ENCODE results near the gene ARNT2. TPM values are rescaled to one million over a fixed set of nuclear protein-coding genes. Genes with fewer than 3 reads are reported as not detected.

Gene ARNT2
- total RNA-seq, 1 donor from 2014 or later, result 8.1 TPM

- Histone ChIP-seq H3K4me1 (no peaks in the 10 kb centered on the region), H3K27me3 (no peaks in the 10 kb centered on the region), H3K4me3 (no peak overlapping the region), H3K36me3 (no peaks in the 10 kb centered on the region), H3K9me3 (no peaks in the 10 kb centered on the region), H3K27ac (no peak overlapping the region)
- intact Hi-C loops (cut with DNase I), result loop anchor here (5.0 kb wide), 1 partner anchor 34 kb away; no protein-coding TSS in a partner anchor
- TF ChIP-seq POLR2A (IDR thresholded peaks at IDR 0.05) (no peak), POLR2AphosphoS5 (IDR thresholded peaks at IDR 0.05; ENCODE audit: insufficient read depth in 1 of 2, low read depth in 1 of 2) (no peak), CTCF (IDR thresholded peaks at IDR 0.05) (no peak)
- no peak for DNase-seq (ENCODE audit: extremely low spot score in 2 of 2)
Observed at GRCh38 chr15:80601256-80601655, 197.1 kb downstream of the ARNT2 start.

- peak in 1 of 2 donors; percentile 47 for DNase-seq (ENCODE audit: extremely low spot score in 2 of 2)
- no peak overlapping the region for H3K4me3 ChIP-seq
- no peaks in the 10 kb centered on the region for H3K9me3 ChIP-seq
- H3K27ac ChIP-seq, result no peak overlapping the region
- peaks cover 28% of the 10 kb centered on the region for H3K4me1 ChIP-seq
- no peaks in the 10 kb centered on the region for H3K27me3 ChIP-seq
- TF ChIP-seq POLR2A (IDR thresholded peaks at IDR 0.05), result no peak
- no peak for TF ChIP-seq POLR2AphosphoS5 (IDR thresholded peaks at IDR 0.05; ENCODE audit: insufficient read depth in 1 of 2, low read depth in 1 of 2)
- no peak for TF ChIP-seq CTCF (IDR thresholded peaks at IDR 0.05)
- intact Hi-C loops (cut with DNase I), result loop anchor here (5.0 kb wide), 1 partner anchor 38 kb away; no protein-coding TSS in a partner anchor
- no peaks in the 10 kb centered on the region for H3K36me3 ChIP-seq
Observed at GRCh38 chr15:80604583-80605575, 200.7 kb downstream of the ARNT2 start.

- Histone ChIP-seq H3K27me3 (no peaks in the 10 kb centered on the region), H3K36me3 (no peaks in the 10 kb centered on the region), H3K27ac (no peak overlapping the region), H3K4me1 (peaks cover 33% of the 10 kb centered on the region), H3K4me3 (no peak overlapping the region), H3K9me3 (no peaks in the 10 kb centered on the region)
- TF ChIP-seq CTCF (IDR thresholded peaks at IDR 0.05) (no peak), POLR2AphosphoS5 (IDR thresholded peaks at IDR 0.05; ENCODE audit: insufficient read depth in 1 of 2, low read depth in 1 of 2) (no peak), POLR2A (IDR thresholded peaks at IDR 0.05) (no peak)
- intact Hi-C loops (cut with DNase I), result no loop called here
- DNase-seq (ENCODE audit: extremely low spot score in 2 of 2), result peak in 1 of 2 donors; percentile 47
Observed at GRCh38 chr15:80605591-80606150, 201.5 kb downstream of the ARNT2 start.

GRCh38 chr15:80606511-80607071, 202.4 kb downstream of the ARNT2 start:
- H3K4me1 ChIP-seq, result peaks cover 33% of the 10 kb centered on the region
- no peaks in the 10 kb centered on the region for H3K27me3 ChIP-seq
- no peaks in the 10 kb centered on the region for H3K36me3 ChIP-seq
- DNase-seq (ENCODE audit: extremely low spot score in 2 of 2), result peak; percentile 25 to 58
- TF ChIP-seq CTCF (IDR thresholded peaks at IDR 0.05) (no peak), POLR2A (IDR thresholded peaks at IDR 0.05) (no peak), POLR2AphosphoS5 (IDR thresholded peaks at IDR 0.05; ENCODE audit: insufficient read depth in 1 of 2, low read depth in 1 of 2) (no peak)
- intact Hi-C loops (cut with DNase I), result no loop called here
- no peaks in the 10 kb centered on the region for H3K9me3 ChIP-seq
- H3K27ac ChIP-seq, result no peak overlapping the region
- no peak overlapping the region for H3K4me3 ChIP-seq

Measured in vagina (tissue), 2 donors.